A673 (cell line): Measurements from ENCODE around the gene PKP1. TPM values are rescaled to one million over a fixed set of nuclear protein-coding genes. Genes with fewer than 3 reads are reported as not detected.

Source experiments
- BruUV-seq: library from RNA; stranded (reverse); fragments of 400-500 nt; replicated peaks from 2 replicates; lab custom pipeline; 2021; lab: Mats Ljungman, UMichigan
- CTCF ChIA-PET: fragments of 300-600 bp; sonication (Branson Sonifier 250); formaldehyde crosslinking; loops from one replicate; lab custom pipeline; 2022; ENCODE audit warnings: antibody characterized with exemption; lab: Charles Lee
- POLR2A ChIA-PET: fragments of 300-600 bp; sonication (Branson Sonifier 250); formaldehyde crosslinking; loops from one replicate; lab custom pipeline; 2022; ENCODE audit warnings: antibody characterized with exemption; ENCODE audit not compliant: low non-redundant PET; lab: Charles Lee
- DNase-seq: peaks from one replicate; pipeline ENCODE4 v3.0.0-alpha.2; 2015; ENCODE audit warnings: low spot score
- H3K27ac ChIP-seq: fragments of 200-600 bp; sonication (generic); 2 replicates; pipeline ENCODE4 v1.5.1; 2016; ENCODE audit warnings: mixed run types, low read depth, mild to moderate bottlenecking, mixed read lengths, antibody characterized with exemption, low read length; ENCODE audit not compliant: poor library complexity, severe bottlenecking
- H3K27me3 ChIP-seq: fragments of 200-600 bp; sonication (generic); replicated peaks from 2 replicates; pipeline ENCODE4 v1.6.1; 2017; ENCODE audit warnings: mixed run types, low read depth, mild to moderate bottlenecking, mixed read lengths, antibody characterized with exemption, low read length; ENCODE audit not compliant: insufficient read depth, poor library complexity
- H3K36me3 ChIP-seq: fragments of 200-600 bp; sonication (generic); 2 replicates; pipeline ENCODE4 v1.6.1; 2016; ENCODE audit warnings: mixed run types, mild to moderate bottlenecking, mixed read lengths, antibody characterized with exemption, low read length; ENCODE audit not compliant: insufficient read depth, poor library complexity, severe bottlenecking
- H3K4me1 ChIP-seq: fragments of 200-600 bp; sonication (generic); 2 replicates; pipeline ENCODE4 v1.6.1; 2017; ENCODE audit warnings: mixed run types, mild to moderate bottlenecking, mixed read lengths, antibody characterized with exemption, low read length; ENCODE audit not compliant: insufficient read depth, poor library complexity, severe bottlenecking
- H3K4me3 ChIP-seq: fragments of 200-600 bp; sonication (generic); 2 replicates; pipeline ENCODE4 v1.5.1; 2016; ENCODE audit warnings: low read depth, mixed run types, mild to moderate bottlenecking, mixed read lengths, low read length; ENCODE audit not compliant: poor library complexity, severe bottlenecking
- H3K9me3 ChIP-seq: fragments of 200-600 bp; sonication (generic); 2 replicates; pipeline ENCODE4 v1.6.1; 2016; ENCODE audit warnings: mixed run types, low read depth, mild to moderate bottlenecking, mixed read lengths, antibody characterized with exemption, low read length; ENCODE audit not compliant: poor library complexity, severe bottlenecking
- EZH2 ChIP-seq: fragments of 200-600 bp; sonication (generic); IDR thresholded peaks from 2 replicates; pipeline ENCODE4 v1.6.1; 2017; ENCODE audit warnings: borderline replicate concordance, low read depth, mild to moderate bottlenecking, mixed read lengths, antibody characterized with exemption, low read length; ENCODE audit not compliant: poor library complexity, severe bottlenecking
- intact Hi-C: fragments of 100-400 bp; cut with micrococcal nuclease; formaldehyde crosslinking; loops from one replicate; pipeline ENCODE4 v1.10.0; 2022; ENCODE audit not compliant: unreplicated experiment
- total RNA-seq: library from RNA; stranded (reverse); gene quantifications from 2 replicates; pipeline ENCODE4 v1.2.3, GENCODE V29; 2021
- TF ChIP-seq, protein P1 (sequence below): fragments of 300-800, 200-600 bp; sonication (generic); conservative IDR thresholded peaks from 2 replicates; pipeline ENCODE4 v1.5.1; 2017; ENCODE audit warnings: low read depth, mild to moderate bottlenecking, antibody characterized with exemption, low read length, moderate library complexity, mixed read lengths

The PKP1 gene
- total RNA-seq, 1 experiment from 2014 or later, result 535 TPM

DNA sequence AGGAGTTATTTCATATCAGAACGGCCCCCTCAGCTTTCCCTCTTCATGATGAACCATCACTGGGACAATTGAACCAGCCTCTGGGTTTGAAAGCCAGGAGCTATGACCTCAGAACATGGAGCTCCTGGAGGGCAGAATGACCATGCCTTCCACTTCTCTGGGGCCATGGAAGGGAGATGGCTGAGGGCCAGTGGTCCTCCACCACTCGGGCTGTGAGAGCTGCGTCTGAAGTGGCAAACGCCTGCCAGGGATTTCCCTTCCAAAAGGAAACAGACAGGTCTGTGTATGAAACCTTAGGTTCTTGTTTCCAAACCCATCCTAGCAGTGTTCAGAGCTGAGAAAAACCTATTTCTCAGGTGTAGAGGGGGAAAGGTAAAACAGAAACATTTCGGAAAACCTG, 22.5 kb downstream of the PKP1 start:
- BruUV-seq, result no TSS peak
- H3K27ac ChIP-seq, result peak overlapping the region; percentile 57
- intact Hi-C loops, result no loop called here
- H3K36me3 ChIP-seq, result peaks cover 85% of the 10 kb centered on the region
- DNase-seq, result no peak
- no peak for TF ChIP-seq EZH2
- TF ChIP-seq, protein P1, sequence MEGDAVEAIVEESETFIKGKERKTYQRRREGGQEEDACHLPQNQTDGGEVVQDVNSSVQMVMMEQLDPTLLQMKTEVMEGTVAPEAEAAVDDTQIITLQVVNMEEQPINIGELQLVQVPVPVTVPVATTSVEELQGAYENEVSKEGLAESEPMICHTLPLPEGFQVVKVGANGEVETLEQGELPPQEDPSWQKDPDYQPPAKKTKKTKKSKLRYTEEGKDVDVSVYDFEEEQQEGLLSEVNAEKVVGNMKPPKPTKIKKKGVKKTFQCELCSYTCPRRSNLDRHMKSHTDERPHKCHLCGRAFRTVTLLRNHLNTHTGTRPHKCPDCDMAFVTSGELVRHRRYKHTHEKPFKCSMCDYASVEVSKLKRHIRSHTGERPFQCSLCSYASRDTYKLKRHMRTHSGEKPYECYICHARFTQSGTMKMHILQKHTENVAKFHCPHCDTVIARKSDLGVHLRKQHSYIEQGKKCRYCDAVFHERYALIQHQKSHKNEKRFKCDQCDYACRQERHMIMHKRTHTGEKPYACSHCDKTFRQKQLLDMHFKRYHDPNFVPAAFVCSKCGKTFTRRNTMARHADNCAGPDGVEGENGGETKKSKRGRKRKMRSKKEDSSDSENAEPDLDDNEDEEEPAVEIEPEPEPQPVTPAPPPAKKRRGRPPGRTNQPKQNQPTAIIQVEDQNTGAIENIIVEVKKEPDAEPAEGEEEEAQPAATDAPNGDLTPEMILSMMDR, result no peak
- no peaks in the 10 kb centered on the region for H3K27me3 ChIP-seq
- CTCF ChIA-PET, result no interaction called here
- H3K4me3 ChIP-seq, result no peak overlapping the region
- no peaks in the 10 kb centered on the region for H3K9me3 ChIP-seq
- H3K4me1 ChIP-seq, result peaks cover 94% of the 10 kb centered on the region
- POLR2A ChIA-PET, result no interaction called here

DNA sequence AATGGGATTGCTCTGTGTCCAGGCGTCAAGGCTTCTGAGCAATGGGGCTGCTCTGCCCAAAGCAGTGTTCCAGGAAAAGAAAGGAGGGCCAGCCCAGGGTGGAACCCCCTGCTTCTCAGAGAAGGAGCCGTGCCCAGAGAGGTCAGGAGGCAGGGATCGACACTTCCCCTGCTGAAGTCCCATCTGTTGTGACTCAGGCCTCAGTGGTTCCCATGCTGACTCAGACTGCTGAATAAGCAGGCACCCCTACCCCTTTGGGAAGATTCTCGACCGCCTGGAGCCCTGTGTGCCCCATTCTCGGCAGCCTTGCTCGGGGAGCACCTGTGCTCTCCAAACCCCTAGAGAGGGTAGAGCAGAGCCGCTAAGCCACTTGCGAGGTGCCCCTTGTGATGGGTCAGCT, 23.9 kb downstream of the PKP1 start:
- ChIA-PET CTCF (no interaction called here), POLR2A (no interaction called here)
- intact Hi-C loops, result no loop called here
- H3K4me1 ChIP-seq, result peaks cover 94% of the 10 kb centered on the region
- no peak for DNase-seq
- BruUV-seq, result no TSS peak
- H3K36me3 ChIP-seq, result peaks cover 78% of the 10 kb centered on the region
- H3K27ac ChIP-seq, result peak overlapping the region; percentile 94
- no peaks in the 10 kb centered on the region for H3K27me3 ChIP-seq
- no peaks in the 10 kb centered on the region for H3K9me3 ChIP-seq
- no peak for TF ChIP-seq EZH2
- TF ChIP-seq, protein P1, result no peak
- no peak overlapping the region for H3K4me3 ChIP-seq

DNA sequence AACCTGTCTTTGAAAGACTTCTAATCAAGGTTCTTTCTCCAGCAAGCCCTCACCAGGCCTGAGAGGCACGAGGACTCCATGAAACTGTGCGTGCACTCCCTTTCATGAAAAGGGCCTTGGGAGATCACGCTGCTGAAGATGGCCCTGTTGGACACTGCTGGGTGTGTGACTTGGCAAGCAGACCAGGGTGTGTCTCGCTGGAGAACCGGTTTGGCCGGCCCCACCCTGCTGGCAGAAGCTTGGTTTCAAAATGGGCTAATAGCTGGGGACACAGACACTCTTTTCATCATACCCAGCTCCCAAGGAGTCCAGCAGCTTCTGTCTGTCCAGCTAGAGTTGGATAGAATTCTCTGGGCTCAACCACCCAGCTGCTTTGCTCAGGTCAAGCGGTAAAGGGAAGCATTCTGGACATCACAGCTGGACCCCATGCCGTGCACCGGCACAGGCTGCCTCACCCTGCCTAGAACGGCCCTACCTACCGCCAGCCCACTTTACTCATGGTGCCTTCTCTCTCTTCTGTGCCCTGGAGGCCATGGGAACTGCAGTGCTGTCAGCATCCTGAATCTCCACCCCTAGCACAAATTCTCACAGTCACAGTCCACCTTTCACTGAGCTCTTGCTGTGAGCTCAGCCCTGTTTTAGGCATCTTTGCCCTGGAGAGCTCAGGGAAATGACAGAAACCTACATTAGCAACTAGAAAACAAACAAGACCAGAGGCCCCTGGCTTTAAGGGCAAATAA, 24.6 kb downstream of the PKP1 start:
- H3K36me3 ChIP-seq, result peaks cover 78% of the 10 kb centered on the region
- CTCF ChIA-PET, result no interaction called here
- H3K27ac ChIP-seq, result peak overlapping the region; percentile 94
- H3K27me3 ChIP-seq, result no peaks in the 10 kb centered on the region
- no peak overlapping the region for H3K4me3 ChIP-seq
- no peaks in the 10 kb centered on the region for H3K9me3 ChIP-seq
- peaks cover 94% of the 10 kb centered on the region for H3K4me1 ChIP-seq
- intact Hi-C loops, result no loop called here
- TF ChIP-seq, protein P1, result no peak
- TF ChIP-seq EZH2, result no peak
- no peak for DNase-seq
- POLR2A ChIA-PET, result interaction anchor here (1.4 kb wide), 1 partner anchor 25 kb away, joined by 5 read pairs; the partner anchor contains the start of gene PKP1
- BruUV-seq, result no TSS peak
